AG09309 (cell line): ENCODE measurements around the gene PRRT1.

Experiments
- DNase-seq: peaks from one replicate; pipeline ENCODE4 v3.0.0-alpha.2; 2010; ENCODE audit warnings: low read depth
- H3K4me3 ChIP-seq: 2 replicates; pipeline ENCODE4 v1.5.1; 2011; ENCODE audit warnings: mild to moderate bottlenecking, low read depth, low read length, moderate library complexity; ENCODE audit not compliant: control insufficient read depth
- CTCF ChIP-seq: IDR thresholded peaks from 2 replicates; pipeline ENCODE4 v1.5.1; 2011; ENCODE audit warnings: mild to moderate bottlenecking, low read depth, low read length, inconsistent platforms; ENCODE audit not compliant: insufficient read depth, control insufficient read depth; ENCODE audit errors: missing control alignments

Gene PRRT1

GRCh38 chr6:32153564-32154513, 2.1 kb upstream of the PRRT1 start, which contains the start of gene PPT2:
PPT2 (plus strand) TSS chr6:32154141; CDS start chr6:32154595, 454 bp downstream.
- peak; percentile 68 for DNase-seq
- TF ChIP-seq CTCF = peak; percentile 38
- H3K4me3 ChIP-seq = peak within 1 kb of the TSS; percentile 80

- peak overlapping the region; percentile 80 for H3K4me3 ChIP-seq
- TF ChIP-seq CTCF = no peak
- no peak for DNase-seq
Measured at GRCh38 chr6:32152769-32153563, 1.2 kb upstream of the PRRT1 start.

GRCh38 chr6:32151181-32151862, 417 bp downstream of the PRRT1 start:
- TF ChIP-seq CTCF = no peak
- no peak for DNase-seq

GRCh38 chr6:32149932-32150870, 1.5 kb downstream of the PRRT1 start:
- DNase-seq = no peak
- TF ChIP-seq CTCF = no peak
- H3K4me3 ChIP-seq = no peak overlapping the region

More at GRCh38 chr6:32151181-32151862, 417 bp downstream of the PRRT1 start:
- H3K4me3 ChIP-seq = peak overlapping the region; percentile 37

- no peak for DNase-seq
- no peak for TF ChIP-seq CTCF
- no peak overlapping the region for H3K4me3 ChIP-seq
Measured at GRCh38 chr6:32149092-32149755, 2.5 kb downstream of the PRRT1 start.
